Fibroblast of lung (primary cell): ENCODE results near the gene RACK1. TPM values are rescaled to one million over a fixed set of nuclear protein-coding genes. Genes with fewer than 3 reads are reported as not detected.
A peak's percentile ranks its signal among the peaks of the same experiment; 100 is the strongest.

Source experiments
- DNase-seq, 2 donors: peaks; one replicate each; pipeline versions ENCODE4 v3.0.0 to v3.0.0-alpha.2; 2010; ENCODE audit warnings: low read depth in 2 of 2
- H2AFZ ChIP-seq: 2 replicates; pipeline ENCODE4 v1.5.1; 2012; ENCODE audit warnings: low read length, control low read depth, inconsistent platforms
- H3K27ac ChIP-seq: 2 replicates; pipeline ENCODE4 v1.5.1; 2011; ENCODE audit warnings: low read length, control low read depth; ENCODE audit not compliant: insufficient read depth
- H3K27me3 ChIP-seq: 2 replicates; pipeline ENCODE4 v1.5.1; 2011; ENCODE audit warnings: mild to moderate bottlenecking, low read length; ENCODE audit not compliant: control insufficient read depth, insufficient read depth
- H3K36me3 ChIP-seq: 2 replicates; pipeline ENCODE4 v1.5.1; 2011; ENCODE audit warnings: low read length; ENCODE audit not compliant: control insufficient read depth, insufficient read depth
- H3K4me1 ChIP-seq: 2 replicates; pipeline ENCODE4 v1.5.1; 2011; ENCODE audit warnings: low read length; ENCODE audit not compliant: control insufficient read depth, insufficient read depth; ENCODE audit errors: extremely low read depth
- H3K4me2 ChIP-seq: 2 replicates; pipeline ENCODE4 v1.5.1; 2011; ENCODE audit warnings: low read length, control low read depth; ENCODE audit not compliant: insufficient read depth; ENCODE audit errors: extremely low read depth
- H3K4me3 ChIP-seq, 4 experiments: fragments of 200-600 bp in 1 of 4; sonication (generic) in 1 of 4; replicated peaks in 1 of 4; 2 replicates each; pipeline ENCODE4 v1.5.1; 2011 to 2016; ENCODE audit warnings: low read length in 4 of 4, low read depth in 3 of 4, mild to moderate bottlenecking in 3 of 4, control low read depth in 2 of 4, inconsistent platforms in 1 of 4, mixed read lengths in 1 of 4; ENCODE audit not compliant: insufficient read depth in 1 of 4; ENCODE audit errors: control extremely low read depth in 1 of 4
- H3K79me2 ChIP-seq: 2 replicates; pipeline ENCODE4 v1.5.1; 2012; ENCODE audit warnings: mild to moderate bottlenecking, low read length, inconsistent platforms; ENCODE audit not compliant: control insufficient read depth, insufficient read depth
- H3K9ac ChIP-seq: 2 replicates; pipeline ENCODE4 v1.5.1; 2011; ENCODE audit warnings: mild to moderate bottlenecking, low read length, control low read depth; ENCODE audit not compliant: insufficient read depth
- H3K9me3 ChIP-seq: 2 replicates; pipeline ENCODE4 v1.5.1; 2012; ENCODE audit warnings: low read depth, low read length; ENCODE audit not compliant: control insufficient read depth, insufficient read depth
- H4K20me1 ChIP-seq: 2 replicates; pipeline ENCODE4 v1.5.1; 2011; ENCODE audit warnings: low read length; ENCODE audit not compliant: control insufficient read depth, insufficient read depth; ENCODE audit errors: extremely low read depth
- EZH2 ChIP-seq: IDR thresholded peaks from 2 replicates; pipeline ENCODE4 v1.5.1; 2012; ENCODE audit warnings: low read length, control low read depth, mild to moderate bottlenecking; ENCODE audit errors: missing control alignments
- polyA plus RNA-seq, 2 donors: library from polyadenylated mRNA; depleted of rRNA in 1 of 2; stranded (reverse) in 1 of 2; unstranded in 1 of 2; fragments of >200 nt; gene quantifications; 2 replicates each; pipeline ENCODE4 v1.2.1, GENCODE V29; 2011 to 2012; ENCODE audit warnings: missing spikeins in 1 of 2
- total RNA-seq: library from RNA; depleted of rRNA; stranded (reverse); fragments of >200 nt; gene quantifications from 2 replicates; pipeline ENCODE4 v1.2.1, GENCODE V29; 2014
- TF ChIP-seq, protein P1 (sequence below), 2 donors: IDR thresholded peaks in 1 of 2; conservative IDR thresholded peaks in 1 of 2; 1 replicate in 1 of 2; 2 replicates in 1 of 2; pipeline ENCODE4 v1.5.1; 2011 to 2012; ENCODE audit warnings: low read length in 2 of 2, control low read depth in 1 of 2, inconsistent platforms in 1 of 2, low read depth in 1 of 2, mild to moderate bottlenecking in 1 of 2

RACK1 gene
- total and polyA plus RNA-seq, 2 donors (not counting 1 experiment from before 2014, with no cell fraction given): 3,014 to 4,649 TPM

DNA sequence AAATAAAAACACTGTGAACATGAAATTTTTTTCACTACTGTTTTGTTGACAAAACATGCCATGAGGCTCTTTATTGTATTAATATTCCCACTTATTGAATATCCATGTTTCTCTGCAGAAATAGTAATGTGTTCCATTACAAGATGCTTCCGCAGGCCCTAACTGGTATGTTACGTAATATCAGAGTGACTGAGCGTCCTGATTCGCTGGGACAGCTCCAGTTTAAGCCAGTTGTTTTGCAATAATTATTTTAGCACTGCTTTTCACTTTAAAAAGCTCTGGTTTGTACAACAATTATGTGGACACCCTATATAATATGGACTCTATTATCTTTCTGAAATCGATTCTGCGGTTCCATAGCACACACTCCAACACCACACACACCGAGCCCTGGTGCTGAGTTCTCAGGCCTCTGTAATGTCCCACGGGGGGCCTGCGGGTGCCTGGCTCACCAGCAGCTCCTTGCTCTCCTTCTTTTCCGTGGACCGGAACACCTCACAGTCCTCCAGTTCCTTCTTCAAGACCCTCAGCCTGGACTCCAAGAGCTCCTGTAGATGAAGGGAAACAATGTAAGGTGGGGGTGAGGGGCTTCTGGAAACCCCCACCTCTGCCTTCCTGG is 40.5 kb downstream of the RACK1 start:
- H3K27me3 ChIP-seq: no peaks in the 10 kb centered on the region
- H3K27ac ChIP-seq: no peak overlapping the region
- H3K79me2 ChIP-seq: no peaks in the 10 kb centered on the region
- H3K4me1 ChIP-seq: peaks cover 8% of the 10 kb centered on the region
- H3K4me3 ChIP-seq: peak overlapping the region in 1 of 4 experiments; percentile 62
- peak overlapping the region; percentile 55 for H3K4me2 ChIP-seq
- H3K9ac ChIP-seq: no peak overlapping the region
- H3K36me3 ChIP-seq: no peaks in the 10 kb centered on the region
- TF ChIP-seq, protein P1, sequence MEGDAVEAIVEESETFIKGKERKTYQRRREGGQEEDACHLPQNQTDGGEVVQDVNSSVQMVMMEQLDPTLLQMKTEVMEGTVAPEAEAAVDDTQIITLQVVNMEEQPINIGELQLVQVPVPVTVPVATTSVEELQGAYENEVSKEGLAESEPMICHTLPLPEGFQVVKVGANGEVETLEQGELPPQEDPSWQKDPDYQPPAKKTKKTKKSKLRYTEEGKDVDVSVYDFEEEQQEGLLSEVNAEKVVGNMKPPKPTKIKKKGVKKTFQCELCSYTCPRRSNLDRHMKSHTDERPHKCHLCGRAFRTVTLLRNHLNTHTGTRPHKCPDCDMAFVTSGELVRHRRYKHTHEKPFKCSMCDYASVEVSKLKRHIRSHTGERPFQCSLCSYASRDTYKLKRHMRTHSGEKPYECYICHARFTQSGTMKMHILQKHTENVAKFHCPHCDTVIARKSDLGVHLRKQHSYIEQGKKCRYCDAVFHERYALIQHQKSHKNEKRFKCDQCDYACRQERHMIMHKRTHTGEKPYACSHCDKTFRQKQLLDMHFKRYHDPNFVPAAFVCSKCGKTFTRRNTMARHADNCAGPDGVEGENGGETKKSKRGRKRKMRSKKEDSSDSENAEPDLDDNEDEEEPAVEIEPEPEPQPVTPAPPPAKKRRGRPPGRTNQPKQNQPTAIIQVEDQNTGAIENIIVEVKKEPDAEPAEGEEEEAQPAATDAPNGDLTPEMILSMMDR (conservative IDR thresholded peaks at IDR 0.05 in 1 of 2, IDR thresholded peaks at IDR 0.05 in 1 of 2; ENCODE audit: low read depth in 1 of 2, low read length in 2 of 2): no peak
- TF ChIP-seq EZH2: no peak
- H2AFZ ChIP-seq: no peak overlapping the region
- DNase-seq: peak in 1 of 2 donors; percentile 66
- no peaks in the 10 kb centered on the region for H4K20me1 ChIP-seq
- no peaks in the 10 kb centered on the region for H3K9me3 ChIP-seq

DNA sequence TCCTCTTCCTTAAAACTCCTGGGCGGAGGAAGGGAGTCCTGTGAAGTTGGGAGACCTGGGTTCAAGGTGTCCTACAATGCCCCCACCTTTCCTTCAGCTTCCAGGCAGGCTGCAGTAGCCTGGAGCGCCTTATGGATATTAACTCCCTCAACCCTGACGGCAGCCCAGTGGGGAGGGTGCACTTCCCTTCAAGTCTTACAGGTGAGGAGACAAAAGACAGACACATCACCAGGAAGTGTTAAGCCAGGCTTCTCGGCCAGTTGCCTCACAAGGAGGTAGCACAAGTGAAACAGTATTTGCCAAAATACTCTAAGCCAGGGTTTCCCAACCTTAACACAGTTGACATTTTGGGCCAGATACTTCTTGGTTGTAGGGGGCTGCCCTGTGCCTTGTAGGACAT is 42.9 kb downstream of the RACK1 start:
- Histone ChIP-seq H3K9ac (no peak overlapping the region), H3K79me2 (no peaks in the 10 kb centered on the region), H3K27ac (no peak overlapping the region), H2AFZ (no peak overlapping the region), H3K36me3 (no peaks in the 10 kb centered on the region), H4K20me1 (no peaks in the 10 kb centered on the region), H3K4me3 (no peak overlapping the region), H3K4me1 (peaks cover 5% of the 10 kb centered on the region), H3K9me3 (no peaks in the 10 kb centered on the region), H3K27me3 (no peaks in the 10 kb centered on the region), H3K4me2 (no peak overlapping the region)
- TF ChIP-seq, protein P1 (conservative IDR thresholded peaks at IDR 0.05 in 1 of 2, IDR thresholded peaks at IDR 0.05 in 1 of 2; ENCODE audit: low read depth in 1 of 2, low read length in 2 of 2): no peak
- no peak for TF ChIP-seq EZH2
- no peak for DNase-seq

DNA sequence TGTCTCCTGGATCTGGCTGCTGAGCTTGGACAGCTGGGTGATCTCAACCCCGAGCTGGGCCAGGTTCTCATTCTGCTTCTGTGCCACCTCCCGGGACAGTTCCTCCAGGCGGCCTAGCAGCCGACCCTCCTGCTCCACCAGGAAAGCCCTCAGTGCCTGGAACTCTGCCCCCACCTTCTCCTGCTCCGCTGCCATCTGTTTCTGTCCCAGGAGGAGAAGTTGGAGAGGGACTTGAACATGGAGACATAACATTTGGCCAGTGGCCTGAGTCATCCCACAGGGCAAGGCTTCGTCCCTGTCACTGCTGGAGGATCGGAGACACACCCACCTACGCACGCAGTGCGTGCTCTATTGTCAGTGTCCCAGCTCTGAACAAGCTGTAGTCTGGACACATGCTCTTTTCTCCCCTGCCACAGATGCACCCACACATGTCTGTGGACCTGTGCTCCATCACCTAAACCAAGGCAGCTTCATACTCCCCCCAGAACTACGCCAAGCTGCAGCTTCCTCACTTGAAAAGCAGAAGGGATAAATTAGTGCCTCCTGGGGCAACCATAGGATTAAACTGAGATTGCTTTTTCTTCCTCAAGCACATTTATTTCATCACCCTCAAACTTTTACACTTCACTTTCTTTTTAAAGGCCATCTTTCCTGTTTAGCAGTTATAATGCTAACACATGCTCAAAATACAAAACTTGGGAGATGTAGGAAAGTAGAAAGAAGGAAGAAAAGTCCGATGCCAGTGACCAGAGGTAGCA is 43.6 kb downstream of the RACK1 start:
- no peak overlapping the region for H3K9ac ChIP-seq
- no peaks in the 10 kb centered on the region for H3K36me3 ChIP-seq
- no peak overlapping the region for H3K4me2 ChIP-seq
- no peaks in the 10 kb centered on the region for H3K9me3 ChIP-seq
- H3K27ac ChIP-seq: no peak overlapping the region
- no peak overlapping the region for H3K4me3 ChIP-seq
- peaks cover 2% of the 10 kb centered on the region for H3K4me1 ChIP-seq
- no peaks in the 10 kb centered on the region for H3K27me3 ChIP-seq
- no peak for TF ChIP-seq EZH2
- TF ChIP-seq, protein P1 (conservative IDR thresholded peaks at IDR 0.05 in 1 of 2, IDR thresholded peaks at IDR 0.05 in 1 of 2; ENCODE audit: low read depth in 1 of 2, low read length in 2 of 2): no peak
- H4K20me1 ChIP-seq: no peaks in the 10 kb centered on the region
- no peak for DNase-seq
- no peak overlapping the region for H2AFZ ChIP-seq
- no peaks in the 10 kb centered on the region for H3K79me2 ChIP-seq
